HEK293 (cell line): ENCODE data around the gene PRIMPOL.

ENCODE experiments used
- CTCF ChIA-PET: fragments of 350-600 bp; formaldehyde crosslinking; extraction: SDS; loops from one replicate; lab custom pipeline; 2021; ENCODE audit warnings: antibody characterized with exemption; lab: Yijun Ruan, JAX
- POLR2A ChIA-PET: fragments of 300-600 bp; formaldehyde crosslinking; extraction: SDS; loops from one replicate; lab custom pipeline; 2020; ENCODE audit warnings: antibody characterized with exemption, inconsistent platforms; lab: Yijun Ruan, JAX
- H3K27ac ChIP-seq: fragments of 200-500 bp; sonication (Bioruptor generic); 2 replicates; pipeline ENCODE4 v1.5.1; 2014; ENCODE audit warnings: low read depth, low read length, control low read depth, inconsistent platforms; ENCODE audit errors: extremely low read depth
- H3K36me3 ChIP-seq, 2 experiments: fragments of 200-500 bp in 1 of 2; sonication (Bioruptor generic) in 1 of 2; 1 replicate in 1 of 2; 2 replicates in 1 of 2; pipeline ENCODE4 v1.5.1; 2014 to 2017; ENCODE audit warnings: inconsistent platforms in 2 of 2, low read length in 2 of 2; ENCODE audit not compliant: control insufficient read depth in 2 of 2, insufficient read depth in 1 of 2
- H3K4me1 ChIP-seq: fragments of 200-500 bp; sonication (Bioruptor generic); 2 replicates; pipeline ENCODE4 v1.5.1; 2014; ENCODE audit warnings: mild to moderate bottlenecking, low read length, inconsistent platforms; ENCODE audit not compliant: control insufficient read depth, insufficient read depth
- H3K4me3 ChIP-seq: 2 replicates; pipeline ENCODE4 v1.5.1; 2011; ENCODE audit warnings: low read depth, mild to moderate bottlenecking, control low read depth, low read length, moderate library complexity
- H3K9me3 ChIP-seq: fragments of 200-500 bp; sonication (Bioruptor generic); 2 replicates; pipeline ENCODE4 v1.5.1; 2014; ENCODE audit warnings: low read depth, low read length, inconsistent platforms; ENCODE audit not compliant: control insufficient read depth, insufficient read depth
- SP3 ChIP-seq: fragments of 450-650 bp; formaldehyde crosslinking; IDR thresholded peaks from 2 replicates; pipeline ENCODE4 v1.5.1; 2016; ENCODE audit warnings: missing biosample characterization, missing genetic modification characterization
- TRIM28 ChIP-seq: IDR thresholded peaks from 2 replicates; pipeline ENCODE4 v1.6.1; 2011; ENCODE audit warnings: low read length, control low read depth, borderline replicate concordance
- ZFP41 ChIP-seq: fragments of 450-650 bp; formaldehyde crosslinking; IDR thresholded peaks from 2 replicates; pipeline ENCODE4 v1.5.1; 2016; ENCODE audit warnings: missing biosample characterization, missing genetic modification characterization, borderline replicate concordance
- ZNF132 ChIP-seq: fragments of 450-650 bp; formaldehyde crosslinking; IDR thresholded peaks from 2 replicates; pipeline ENCODE4 v1.5.1; 2017; ENCODE audit warnings: missing biosample characterization, missing genetic modification characterization, borderline replicate concordance
- ZNF16 ChIP-seq: fragments of 450-650 bp; formaldehyde crosslinking; IDR thresholded peaks from 2 replicates; pipeline ENCODE4 v1.5.1; 2016; ENCODE audit warnings: low read depth, missing biosample characterization, missing genetic modification characterization
- ZNF274 ChIP-seq, 2 experiments: fragments of 200-500 bp in 1 of 2; fragments of 450-650 bp in 1 of 2; sonication (Bioruptor generic) in 1 of 2; formaldehyde crosslinking in 1 of 2; IDR thresholded peaks; 2 replicates each; pipeline versions ENCODE4 v1.5.1 to v1.6.1; 2014 to 2016; ENCODE audit warnings: borderline replicate concordance in 1 of 2, inconsistent platforms in 1 of 2, low read length in 1 of 2, missing biosample characterization in 1 of 2, missing genetic modification characterization in 1 of 2
- ZNF37A ChIP-seq: fragments of 450-650 bp; IDR thresholded peaks from 2 replicates; pipeline ENCODE4 v1.5.1; 2018; ENCODE audit warnings: missing biosample characterization, missing genetic modification characterization
- ZNF416 ChIP-seq: fragments of 450-650 bp; formaldehyde crosslinking; IDR thresholded peaks from 2 replicates; pipeline ENCODE4 v1.5.1; 2016; ENCODE audit warnings: missing biosample characterization, missing genetic modification characterization
- ZNF529 ChIP-seq: fragments of 450-650 bp; formaldehyde crosslinking; IDR thresholded peaks from 2 replicates; pipeline ENCODE4 v1.5.1; 2017; ENCODE audit warnings: missing genetic modification characterization, missing biosample characterization; ENCODE audit not compliant: insufficient replicate concordance
- ZNF544 ChIP-seq: fragments of 450-650 bp; formaldehyde crosslinking; IDR thresholded peaks from 2 replicates; pipeline ENCODE4 v1.5.0; 2017; ENCODE audit warnings: missing biosample characterization, missing genetic modification characterization
- ZNF549 ChIP-seq: fragments of 450-650 bp; IDR thresholded peaks from 2 replicates; pipeline ENCODE4 v1.5.1; 2018; ENCODE audit warnings: missing biosample characterization, missing genetic modification characterization, mild to moderate bottlenecking, inconsistent platforms, moderate library complexity
- ZNF624 ChIP-seq: fragments of 450-650 bp; formaldehyde crosslinking; IDR thresholded peaks from 2 replicates; pipeline ENCODE4 v1.5.1; 2017; ENCODE audit warnings: missing biosample characterization, missing genetic modification characterization
- ZNF660 ChIP-seq: fragments of 450-650 bp; IDR thresholded peaks from 2 replicates; pipeline ENCODE4 v1.5.1; 2018; ENCODE audit warnings: missing biosample characterization, mild to moderate bottlenecking, missing genetic modification characterization
- ZNF677 ChIP-seq: fragments of 450-650 bp; IDR thresholded peaks from 2 replicates; pipeline ENCODE4 v1.5.0; 2018; ENCODE audit warnings: missing biosample characterization, mild to moderate bottlenecking, missing genetic modification characterization, moderate library complexity
- ZNF747 ChIP-seq: fragments of 450-650 bp; formaldehyde crosslinking; IDR thresholded peaks from 2 replicates; pipeline ENCODE4 v1.5.1; 2016; ENCODE audit warnings: missing biosample characterization, missing genetic modification characterization
- TF ChIP-seq, protein P1 (sequence below): fragments of 450-650 bp; formaldehyde crosslinking; IDR thresholded peaks from 2 replicates; pipeline ENCODE4 v1.5.1; 2016; ENCODE audit warnings: missing biosample characterization, missing genetic modification characterization
- TF ChIP-seq, protein P2 (sequence below): fragments of 450-650 bp; formaldehyde crosslinking; IDR thresholded peaks from 2 replicates; pipeline ENCODE4 v1.5.1; 2016; ENCODE audit warnings: missing biosample characterization, missing genetic modification characterization
- TF ChIP-seq, protein P3 (sequence below): fragments of 450-650 bp; formaldehyde crosslinking; IDR thresholded peaks from 2 replicates; pipeline ENCODE4 v1.5.1; 2016; ENCODE audit warnings: missing biosample characterization, missing genetic modification characterization
- TF ChIP-seq, protein P4 (sequence below): fragments of 450-650 bp; formaldehyde crosslinking; IDR thresholded peaks from 2 replicates; pipeline ENCODE4 v1.5.1; 2016; ENCODE audit warnings: missing biosample characterization, missing genetic modification characterization, low read depth
- TF ChIP-seq, protein P5 (sequence below): fragments of 450-650 bp; formaldehyde crosslinking; IDR thresholded peaks from 2 replicates; pipeline ENCODE4 v1.5.1; 2016; ENCODE audit warnings: missing biosample characterization, missing genetic modification characterization
- TF ChIP-seq, protein P6 (sequence below): fragments of 450-650 bp; formaldehyde crosslinking; IDR thresholded peaks from 2 replicates; pipeline ENCODE4 v1.5.1; 2017; ENCODE audit warnings: missing biosample characterization, missing genetic modification characterization

PRIMPOL gene

DNA sequence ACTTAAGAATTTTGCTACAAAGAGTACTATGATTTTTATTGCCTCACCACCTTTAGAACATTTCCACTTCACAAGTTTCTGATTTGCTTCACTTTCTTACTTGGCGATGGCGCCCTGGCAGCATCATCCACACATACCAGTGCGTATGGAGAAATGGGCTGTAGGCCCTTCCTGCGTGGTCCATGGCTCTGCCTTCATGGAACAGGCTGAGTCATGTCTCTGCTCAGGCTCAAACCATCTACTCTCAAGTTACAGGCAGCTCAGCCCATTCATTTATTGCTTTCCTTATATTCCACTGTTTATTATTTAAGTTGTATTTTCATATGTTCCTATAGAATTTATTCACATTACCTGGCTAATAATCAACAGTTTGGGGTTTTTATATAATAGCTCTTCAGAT, 21.4 kb upstream of the PRIMPOL start (continued):
- TF ChIP-seq, protein P1, sequence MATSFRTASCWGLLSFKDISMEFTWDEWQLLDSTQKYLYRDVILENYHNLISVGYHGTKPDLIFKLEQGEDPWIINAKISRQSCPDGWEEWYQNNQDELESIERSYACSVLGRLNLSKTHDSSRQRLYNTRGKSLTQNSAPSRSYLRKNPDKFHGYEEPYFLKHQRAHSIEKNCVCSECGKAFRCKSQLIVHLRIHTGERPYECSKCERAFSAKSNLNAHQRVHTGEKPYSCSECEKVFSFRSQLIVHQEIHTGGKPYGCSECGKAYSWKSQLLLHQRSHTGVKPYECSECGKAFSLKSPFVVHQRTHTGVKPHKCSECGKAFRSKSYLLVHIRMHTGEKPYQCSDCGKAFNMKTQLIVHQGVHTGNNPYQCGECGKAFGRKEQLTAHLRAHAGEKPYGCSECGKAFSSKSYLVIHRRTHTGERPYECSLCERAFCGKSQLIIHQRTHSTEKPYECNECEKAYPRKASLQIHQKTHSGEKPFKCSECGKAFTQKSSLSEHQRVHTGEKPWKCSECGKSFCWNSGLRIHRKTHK (tag by site-specific recombination), result no peak
- TF ChIP-seq ZNF37A (no peak), ZNF274 (IDR thresholded peaks at IDR 0.05; ENCODE audit: low read length) (no peak), ZNF274 (tag by site-specific recombination; IDR thresholded peaks at IDR 0.05; ENCODE audit: borderline replicate concordance) (no peak), ZNF132 (no peak), ZFP41 (tag by site-specific recombination) (no peak), ZNF549 (tag by site-specific recombination) (no peak)

DNA sequence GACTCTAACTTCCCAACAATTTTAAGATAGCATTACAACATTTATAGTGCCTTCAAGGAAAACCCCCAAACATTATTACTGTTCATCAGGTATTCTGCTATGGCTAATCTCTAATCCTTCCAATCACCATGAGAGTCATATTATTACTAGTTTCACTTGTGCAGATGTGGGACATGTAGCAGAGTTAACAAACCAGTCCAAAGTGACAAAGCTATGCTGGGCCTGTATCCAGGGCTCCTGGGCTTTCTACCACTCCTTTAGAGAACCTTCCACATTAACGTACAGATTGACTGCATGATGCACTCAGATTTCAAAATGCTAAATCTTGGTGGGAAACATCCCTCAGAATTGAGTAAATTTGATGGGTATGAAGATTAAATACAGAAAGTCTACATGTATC, 16.7 kb upstream of the PRIMPOL start:
- ChIA-PET CTCF (no interaction called here), POLR2A (no interaction called here)
- Histone ChIP-seq H3K36me3 (peaks cover 23 to 89% of the 10 kb centered on the region in 2 experiments; a peak in 2 of 3 replicates), H3K9me3 (no peaks in the 10 kb centered on the region), H3K4me1 (no peaks in the 10 kb centered on the region), H3K27ac (no peak overlapping the region), H3K4me3 (no peak overlapping the region)
- no peak for TF ChIP-seq ZNF16 (tag by site-specific recombination)
- TF ChIP-seq ZNF549 (tag by site-specific recombination), result no peak
- TF ChIP-seq SP3 (tag by site-specific recombination), result no peak
- no peak for TF ChIP-seq ZNF747
- TF ChIP-seq ZNF677, result no peak
- TF ChIP-seq ZNF660 (tag by site-specific recombination), result no peak
- TF ChIP-seq, protein P2, sequence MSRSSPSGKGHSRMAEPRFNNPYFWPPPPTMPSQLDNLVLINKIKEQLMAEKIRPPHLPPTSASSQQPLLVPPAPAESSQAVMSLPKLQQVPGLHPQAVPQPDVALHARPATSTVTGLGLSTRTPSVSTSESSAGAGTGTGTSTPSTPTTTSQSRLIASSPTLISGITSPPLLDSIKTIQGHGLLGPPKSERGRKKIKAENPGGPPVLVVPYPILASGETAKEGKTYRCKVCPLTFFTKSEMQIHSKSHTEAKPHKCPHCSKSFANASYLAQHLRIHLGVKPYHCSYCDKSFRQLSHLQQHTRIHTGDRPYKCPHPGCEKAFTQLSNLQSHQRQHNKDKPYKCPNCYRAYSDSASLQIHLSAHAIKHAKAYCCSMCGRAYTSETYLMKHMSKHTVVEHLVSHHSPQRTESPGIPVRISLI (tag by site-specific recombination), result no peak
- TF ChIP-seq ZNF624 (tag by site-specific recombination), result no peak
- TF ChIP-seq, protein P3, sequence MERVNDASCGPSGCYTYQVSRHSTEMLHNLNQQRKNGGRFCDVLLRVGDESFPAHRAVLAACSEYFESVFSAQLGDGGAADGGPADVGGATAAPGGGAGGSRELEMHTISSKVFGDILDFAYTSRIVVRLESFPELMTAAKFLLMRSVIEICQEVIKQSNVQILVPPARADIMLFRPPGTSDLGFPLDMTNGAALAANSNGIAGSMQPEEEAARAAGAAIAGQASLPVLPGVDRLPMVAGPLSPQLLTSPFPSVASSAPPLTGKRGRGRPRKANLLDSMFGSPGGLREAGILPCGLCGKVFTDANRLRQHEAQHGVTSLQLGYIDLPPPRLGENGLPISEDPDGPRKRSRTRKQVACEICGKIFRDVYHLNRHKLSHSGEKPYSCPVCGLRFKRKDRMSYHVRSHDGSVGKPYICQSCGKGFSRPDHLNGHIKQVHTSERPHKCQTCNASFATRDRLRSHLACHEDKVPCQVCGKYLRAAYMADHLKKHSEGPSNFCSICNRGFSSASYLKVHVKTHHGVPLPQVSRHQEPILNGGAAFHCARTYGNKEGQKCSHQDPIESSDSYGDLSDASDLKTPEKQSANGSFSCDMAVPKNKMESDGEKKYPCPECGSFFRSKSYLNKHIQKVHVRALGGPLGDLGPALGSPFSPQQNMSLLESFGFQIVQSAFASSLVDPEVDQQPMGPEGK (tag by site-specific recombination), result no peak
- TF ChIP-seq, protein P4, sequence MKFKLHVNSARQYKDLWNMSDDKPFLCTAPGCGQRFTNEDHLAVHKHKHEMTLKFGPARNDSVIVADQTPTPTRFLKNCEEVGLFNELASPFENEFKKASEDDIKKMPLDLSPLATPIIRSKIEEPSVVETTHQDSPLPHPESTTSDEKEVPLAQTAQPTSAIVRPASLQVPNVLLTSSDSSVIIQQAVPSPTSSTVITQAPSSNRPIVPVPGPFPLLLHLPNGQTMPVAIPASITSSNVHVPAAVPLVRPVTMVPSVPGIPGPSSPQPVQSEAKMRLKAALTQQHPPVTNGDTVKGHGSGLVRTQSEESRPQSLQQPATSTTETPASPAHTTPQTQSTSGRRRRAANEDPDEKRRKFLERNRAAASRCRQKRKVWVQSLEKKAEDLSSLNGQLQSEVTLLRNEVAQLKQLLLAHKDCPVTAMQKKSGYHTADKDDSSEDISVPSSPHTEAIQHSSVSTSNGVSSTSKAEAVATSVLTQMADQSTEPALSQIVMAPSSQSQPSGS (tag by site-specific recombination), result no peak
- no peak for TF ChIP-seq TRIM28
- TF ChIP-seq ZNF529 (tag by site-specific recombination), result no peak
- TF ChIP-seq, protein P5, sequence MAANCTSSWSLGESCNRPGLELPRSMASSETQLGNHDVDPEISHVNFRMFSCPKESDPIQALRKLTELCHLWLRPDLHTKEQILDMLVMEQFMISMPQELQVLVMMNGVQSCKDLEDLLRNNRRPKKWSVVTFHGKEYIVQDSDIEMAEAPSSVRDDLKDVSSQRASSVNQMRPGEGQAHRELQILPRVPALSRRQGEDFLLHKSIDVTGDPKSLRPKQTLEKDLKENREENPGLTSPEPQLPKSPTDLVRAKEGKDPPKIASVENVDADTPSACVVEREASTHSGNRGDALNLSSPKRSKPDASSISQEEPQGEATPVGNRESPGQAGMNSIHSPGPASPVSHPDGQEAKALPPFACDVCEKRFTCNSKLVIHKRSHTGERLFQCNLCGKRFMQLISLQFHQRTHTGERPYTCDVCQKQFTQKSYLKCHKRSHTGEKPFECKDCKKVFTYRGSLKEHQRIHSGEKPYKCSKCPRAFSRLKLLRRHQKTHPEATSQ (tag by site-specific recombination), result no peak
- no peak for TF ChIP-seq ZNF544
- TF ChIP-seq ZNF416 (tag by site-specific recombination), result no peak
- TF ChIP-seq, protein P6, sequence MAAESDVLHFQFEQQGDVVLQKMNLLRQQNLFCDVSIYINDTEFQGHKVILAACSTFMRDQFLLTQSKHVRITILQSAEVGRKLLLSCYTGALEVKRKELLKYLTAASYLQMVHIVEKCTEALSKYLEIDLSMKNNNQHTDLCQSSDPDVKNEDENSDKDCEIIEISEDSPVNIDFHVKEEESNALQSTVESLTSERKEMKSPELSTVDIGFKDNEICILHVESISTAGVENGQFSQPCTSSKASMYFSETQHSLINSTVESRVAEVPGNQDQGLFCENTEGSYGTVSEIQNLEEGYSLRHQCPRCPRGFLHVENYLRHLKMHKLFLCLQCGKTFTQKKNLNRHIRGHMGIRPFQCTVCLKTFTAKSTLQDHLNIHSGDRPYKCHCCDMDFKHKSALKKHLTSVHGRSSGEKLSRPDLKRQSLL (tag by site-specific recombination), result no peak
